Right lobe of liver (tissue), 6 donors: ENCODE data around the gene CATSPER3. TPM values are rescaled to one million over a fixed set of nuclear protein-coding genes. Genes with fewer than 3 reads are reported as not detected.
"Not testable (repeated sequence)": the region's sequence is repeated elsewhere in the genome, so short reads cannot be mapped to it uniquely, and the experiment has no call there.

Experiments
- ATAC-seq, 4 donors: fragments of 200-7000 bp; cut with Tn5 transposase; one replicate each; pipeline ENCODE4 v1.9.1; 2020; ENCODE audit warnings: mild to moderate bottlenecking in 4 of 4, moderate library complexity in 4 of 4
- DNase-seq, 3 donors: peaks; one replicate each; pipeline ENCODE4 v3.0.0-alpha.2; 2020
- H3K27ac ChIP-seq, 3 donors: fragments of 200-600 bp; one replicate each; pipeline ENCODE4 v1.8.0; 2022
- H3K27me3 ChIP-seq, 2 donors: fragments of 200-600 bp; one replicate each; pipeline ENCODE4 v1.8.0; 2022
- H3K36me3 ChIP-seq, 4 donors: fragments of 200-600 bp; sonication (generic) in 1 of 4; one replicate each; pipeline versions ENCODE4 v1.5.1 to v1.8.0; 2017 to 2022; ENCODE audit warnings: control low read depth in 1 of 4
- H3K4me1 ChIP-seq, 4 donors: fragments of 200-600 bp; sonication (generic) in 1 of 4; one replicate each; pipeline versions ENCODE4 v1.5.1 to v1.8.0; 2017 to 2022; ENCODE audit warnings: control low read depth in 1 of 4
- H3K4me3 ChIP-seq, 3 donors: fragments of 200-600 bp; one replicate each; pipeline ENCODE4 v1.8.0; 2022
- H3K9me3 ChIP-seq, 4 donors: fragments of 200-600 bp; sonication (generic) in 1 of 4; one replicate each; pipeline versions ENCODE4 v1.5.1 to v1.8.0; 2017 to 2022; ENCODE audit warnings: control low read depth in 1 of 4
- CTCF ChIP-seq, 4 donors: fragments of 200-600 bp in 3 of 4; fragments of 450-650 bp in 1 of 4; IDR thresholded peaks; one replicate each; pipeline versions ENCODE4 v1.5.1 to v1.8.0; 2016 to 2022; ENCODE audit warnings: antibody characterized with exemption in 4 of 4, mild to moderate bottlenecking in 2 of 4
- POLR2A ChIP-seq: fragments of 450-650 bp; IDR thresholded peaks from one replicate; pipeline ENCODE4 v1.6.1; 2017; ENCODE audit warnings: antibody characterized with exemption, mild to moderate bottlenecking
- WGBS: methylation state at CpG from one replicate; pipeline ENCODE4 v1.1.6; 2018; ENCODE audit warnings: low coverage, low lambda C conversion rate; ENCODE audit not compliant: insufficient coverage; ENCODE audit errors: missing lambda C conversion rate; 5-methylcytosine and 5-hydroxymethylcytosine counted together
- intact Hi-C, 2 donors: fragments of 100-400 bp; cut with DNase I; formaldehyde crosslinking; loops; one replicate each; pipeline versions ENCODE4 v1.11.2 to v1.14.1; 2022
- total RNA-seq, 6 experiments: library from RNA; depleted of rRNA in 2 of 6; stranded (reverse); fragments of >200 nt in 2 of 6; fragmentation: NEBNext Ultra II Directional in 3 of 6; extraction: Animal tissue kit (Norgen Biotek cat#: 25700) in 3 of 6; gene quantifications; one replicate each; pipeline versions ENCODE4 v1.1.0 to v1.2.4, GENCODE V29; 2016 to 2023
- donor health status: DM: no; HTN: yes; CAD: no.
- donor health status: DM: no; HTN: no; CAD: no.
- donor health status: DM: no; HTN: no; CAD: no.
- donor health status: DM: no; HTN: yes; CAD: no.
- donor health status: DM: no; HTN: yes; CAD: no.

Gene CATSPER3
- total RNA-seq, 6 experiments from 2014 or later: 0.29 to 1.1 (median 0.81) TPM; not detected in 2

DNA sequence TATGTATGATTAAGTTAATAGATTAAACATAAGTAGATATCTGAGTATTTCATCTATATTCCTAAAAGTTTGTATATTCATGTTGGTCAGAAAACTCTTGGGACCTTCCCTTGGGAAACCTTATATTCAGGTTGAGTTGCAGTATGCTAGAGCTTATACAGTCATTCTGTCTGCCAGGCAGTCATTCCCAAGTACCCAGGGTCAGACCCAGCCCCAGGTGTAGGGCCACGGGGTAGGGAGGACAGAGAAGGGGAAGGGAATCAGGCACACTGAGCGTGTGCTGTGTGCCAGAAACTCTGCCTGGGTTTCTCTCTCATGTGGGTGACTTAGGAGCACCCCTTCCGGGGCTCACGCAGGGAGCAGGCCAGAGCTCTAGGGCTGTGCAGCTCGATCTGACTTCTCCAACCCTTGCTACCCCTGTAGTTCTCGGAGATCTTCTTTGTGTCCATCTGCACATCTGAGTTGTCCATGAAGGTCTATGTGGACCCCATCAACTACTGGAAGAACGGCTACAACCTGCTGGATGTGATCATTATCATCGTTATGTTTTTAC, 28.2 kb downstream of the CATSPER3 start:
- H3K9me3 ChIP-seq: no peaks in the 10 kb centered on the region
- intact Hi-C loops: no loop called here
- DNase-seq (no peak), ATAC-seq (no peak)
- no peak overlapping the region for H3K27ac ChIP-seq
- no peaks in the 10 kb centered on the region for H3K27me3 ChIP-seq
- H3K4me1 ChIP-seq: no peaks in the 10 kb centered on the region
- no peaks in the 10 kb centered on the region for H3K36me3 ChIP-seq
- H3K4me3 ChIP-seq: no peak overlapping the region
- no peak for TF ChIP-seq CTCF (IDR thresholded peaks at IDR 0.05)
- no peak for TF ChIP-seq POLR2A
- 76% methylated on average over 4 of the region's 8 CpGs for WGBS

DNA sequence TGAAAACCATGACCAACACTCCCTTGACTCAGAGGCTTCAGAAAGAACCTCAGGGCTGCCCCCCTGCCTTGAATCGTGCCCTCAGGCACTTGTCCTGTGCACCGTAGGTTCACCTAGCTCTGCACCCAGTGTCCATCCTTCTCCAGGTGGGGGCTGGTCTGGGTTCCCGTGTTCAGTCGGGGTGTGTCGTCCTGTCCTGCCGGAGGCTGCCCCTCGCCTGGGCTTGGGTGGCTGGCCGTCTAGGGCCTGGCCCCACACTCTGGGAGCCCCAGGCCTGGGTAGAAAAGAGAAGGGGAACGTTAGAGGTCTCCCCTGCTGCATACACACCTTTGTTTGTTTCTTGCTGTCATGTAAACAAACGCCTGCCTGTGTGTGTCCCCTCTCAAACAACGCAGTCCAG, 29.3 kb downstream of the CATSPER3 start:
- intact Hi-C loops: no loop called here
- H3K27ac ChIP-seq: no peak overlapping the region
- TF ChIP-seq CTCF (IDR thresholded peaks at IDR 0.05): no peak
- no peak for TF ChIP-seq POLR2A
- no peaks in the 10 kb centered on the region for H3K36me3 ChIP-seq
- H3K27me3 ChIP-seq: no peaks in the 10 kb centered on the region
- no peak overlapping the region for H3K4me3 ChIP-seq
- H3K9me3 ChIP-seq: no peaks in the 10 kb centered on the region
- no peaks in the 10 kb centered on the region for H3K4me1 ChIP-seq
- 56% methylated on average over 6 of the region's 11 CpGs for WGBS
- ATAC-seq (peak in 1 of 4 donors; percentile 32), DNase-seq (no peak)

GRCh38 chr5:134998068-134998467, 30.4 kb downstream of the CATSPER3 start:
- H3K9me3 ChIP-seq, DNase-seq, H3K27ac ChIP-seq, H3K4me3 ChIP-seq, H3K27me3 ChIP-seq, H3K36me3 ChIP-seq, intact Hi-C loops, ATAC-seq, H3K4me1 ChIP-seq: not testable (repeated sequence)
- 93% methylated on average over 5 of the region's 5 CpGs for WGBS

DNA sequence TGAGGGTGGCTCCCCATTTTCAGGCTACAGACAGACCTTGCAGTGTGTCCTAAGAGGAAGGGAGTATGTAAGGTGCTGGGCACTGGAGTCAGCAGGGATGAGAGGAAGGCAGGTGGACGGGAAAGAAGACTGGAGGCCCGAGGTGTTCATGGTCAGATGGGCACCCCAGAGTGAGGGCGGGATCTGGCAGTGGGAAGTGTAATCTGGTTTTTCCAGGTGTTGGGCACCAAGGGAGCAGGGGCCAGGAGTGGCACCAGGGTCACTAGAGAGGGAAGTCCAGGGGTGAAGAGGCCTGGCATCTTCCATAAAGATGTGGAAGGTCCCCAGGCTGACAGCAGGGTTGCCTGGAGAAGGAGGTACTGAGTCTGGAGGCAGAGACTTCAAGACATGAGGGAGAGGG, 36.7 kb downstream of the CATSPER3 start:
- ATAC-seq (no peak), DNase-seq (no peak)
- 90% methylated on average over 2 of the region's 3 CpGs for WGBS

GRCh38 chr5:135005076-135005475, 37.4 kb downstream of the CATSPER3 start:
- ATAC-seq (no peak), DNase-seq (no peak)
- Histone ChIP-seq H3K4me1 (no peaks in the 10 kb centered on the region), H3K27ac (no peak overlapping the region), H3K36me3 (no peaks in the 10 kb centered on the region), H3K4me3 (no peak overlapping the region), H3K27me3 (no peaks in the 10 kb centered on the region), H3K9me3 (no peaks in the 10 kb centered on the region)
- WGBS: no CpG with 5 or more reads among the region's 3 CpGs
- no peak for TF ChIP-seq CTCF (IDR thresholded peaks at IDR 0.05)
- no peak for TF ChIP-seq POLR2A
- intact Hi-C loops: no loop called here

More for the DNA sequence above, 36.7 kb downstream of the CATSPER3 start:
- no peak for TF ChIP-seq CTCF (IDR thresholded peaks at IDR 0.05)
- no peak for TF ChIP-seq POLR2A
- Histone ChIP-seq H3K27ac (no peak overlapping the region), H3K27me3 (no peaks in the 10 kb centered on the region), H3K4me3 (no peak overlapping the region), H3K4me1 (no peaks in the 10 kb centered on the region), H3K9me3 (no peaks in the 10 kb centered on the region), H3K36me3 (no peaks in the 10 kb centered on the region)
- intact Hi-C loops: no loop called here
